ENCODE measurements around the gene CCNYL1.
"Not testable (repeated sequence)": the region's sequence is repeated elsewhere in the genome, so short reads cannot be mapped to it uniquely, and the experiment has no call there.

CCNYL1 gene

DNA sequence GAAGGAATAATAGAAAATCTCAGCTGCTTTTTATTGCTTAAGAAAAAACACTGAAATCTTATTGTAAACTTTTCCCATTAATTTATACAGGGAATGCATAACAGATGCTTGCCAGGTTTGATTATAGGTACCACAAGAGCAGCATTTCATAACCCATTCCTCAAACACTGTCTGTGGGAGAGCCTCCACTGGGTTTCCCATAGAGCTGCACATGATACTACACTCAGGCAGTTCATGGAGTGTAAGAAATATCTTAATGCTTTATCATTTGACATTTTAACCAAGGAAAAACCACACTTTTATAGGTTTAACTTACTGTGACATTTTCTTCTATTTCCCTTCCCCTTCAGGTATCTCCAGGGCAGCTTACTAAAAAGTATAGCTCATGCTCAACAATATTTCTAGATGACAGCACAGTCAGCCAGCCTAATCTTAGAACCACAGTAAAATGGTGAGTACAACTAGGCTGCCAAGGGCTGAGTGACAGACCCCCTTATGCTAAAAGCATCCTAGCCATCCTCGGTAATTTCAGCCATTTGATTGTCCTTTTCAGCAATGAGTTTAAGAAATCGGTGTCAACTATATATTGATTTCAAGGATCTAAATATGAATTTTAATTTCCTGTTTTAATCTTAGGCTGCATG, 22.3 kb downstream of the CCNYL1 start:
- in situ Hi-C loops (cut with HindIII; ENCODE audit: low sequenced_read_pairs): no loop called here

DNA sequence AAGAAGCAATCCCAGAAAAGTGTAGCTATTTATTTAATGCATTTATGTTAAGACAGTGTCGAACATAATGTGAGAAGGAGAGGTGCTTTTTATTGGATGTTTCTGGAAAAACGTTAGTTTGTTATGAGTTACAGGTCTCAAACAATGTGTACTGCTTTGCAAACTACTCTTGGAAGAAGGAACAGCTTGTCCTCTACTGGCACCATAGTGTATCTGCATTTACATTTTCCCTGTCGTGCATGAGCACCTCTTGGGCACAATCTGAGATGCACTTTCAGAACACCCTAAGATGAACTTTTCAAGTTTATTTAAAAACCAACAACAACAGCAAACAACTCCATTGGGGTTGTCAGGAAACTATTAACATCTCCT, 22.8 kb downstream of the CCNYL1 start:
- in situ Hi-C loops (cut with HindIII; ENCODE audit: low sequenced_read_pairs): no loop called here

DNA sequence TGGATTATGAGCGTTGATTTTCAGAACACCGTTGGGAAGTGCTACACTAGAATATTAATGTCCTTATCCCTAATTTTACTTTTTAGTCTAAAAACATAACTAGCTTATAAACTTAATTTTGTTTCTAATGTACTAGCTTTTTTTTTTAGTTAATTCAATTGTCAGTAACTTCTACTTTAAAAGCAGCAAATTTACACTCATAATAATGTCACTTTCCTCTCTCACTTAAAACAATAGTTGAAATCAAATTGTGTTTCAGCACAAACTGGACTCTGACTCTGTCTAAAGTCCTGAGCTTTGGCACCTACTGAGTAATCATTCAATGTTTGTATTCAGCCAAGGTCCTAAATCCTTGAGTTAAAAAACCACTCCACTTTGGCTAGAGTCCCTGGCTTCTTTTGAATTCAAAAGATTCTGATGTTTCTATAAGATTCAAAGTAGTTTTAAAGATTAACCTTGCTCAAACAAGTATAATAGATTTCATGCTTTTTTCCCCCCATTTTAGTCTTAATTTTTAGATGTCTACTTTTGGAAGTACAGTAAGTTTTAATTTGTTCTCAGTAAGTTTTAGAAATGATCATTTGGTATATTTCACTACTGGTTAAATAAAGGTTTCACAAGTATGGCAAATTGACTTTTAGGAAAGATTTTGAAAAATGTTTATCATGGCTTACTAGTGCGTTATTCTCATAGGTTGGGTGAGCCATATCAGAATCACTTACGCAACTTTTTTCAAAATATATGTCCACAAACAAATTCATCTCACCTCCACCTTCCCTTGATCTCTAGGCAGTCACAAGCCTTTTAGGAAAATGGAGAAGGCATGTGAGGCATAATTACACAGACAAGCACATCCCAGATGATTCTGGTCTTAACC, 23.4 kb downstream of the CCNYL1 start:
- in situ Hi-C loops (cut with HindIII; ENCODE audit: low sequenced_read_pairs): no loop called here

DNA sequence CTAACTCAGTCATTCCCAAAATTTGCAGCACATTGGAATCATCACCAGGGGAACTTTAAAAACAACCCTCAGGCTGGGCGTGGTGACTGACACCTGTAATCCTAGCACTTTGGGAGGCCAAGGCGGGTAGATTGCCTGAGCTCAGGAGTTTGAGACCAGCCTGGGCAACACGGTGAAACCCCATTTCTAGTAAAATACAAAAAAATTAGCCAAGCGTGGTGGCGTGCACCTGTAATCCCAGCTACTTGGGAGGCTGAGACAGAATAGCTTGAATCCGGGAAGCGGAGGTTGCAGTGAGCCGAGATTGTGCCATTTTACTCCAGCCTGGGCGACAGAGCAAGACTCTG, 24.0 kb downstream of the CCNYL1 start:
- in situ Hi-C loops (cut with HindIII; ENCODE audit: low sequenced_read_pairs): not testable (repeated sequence)

DNA sequence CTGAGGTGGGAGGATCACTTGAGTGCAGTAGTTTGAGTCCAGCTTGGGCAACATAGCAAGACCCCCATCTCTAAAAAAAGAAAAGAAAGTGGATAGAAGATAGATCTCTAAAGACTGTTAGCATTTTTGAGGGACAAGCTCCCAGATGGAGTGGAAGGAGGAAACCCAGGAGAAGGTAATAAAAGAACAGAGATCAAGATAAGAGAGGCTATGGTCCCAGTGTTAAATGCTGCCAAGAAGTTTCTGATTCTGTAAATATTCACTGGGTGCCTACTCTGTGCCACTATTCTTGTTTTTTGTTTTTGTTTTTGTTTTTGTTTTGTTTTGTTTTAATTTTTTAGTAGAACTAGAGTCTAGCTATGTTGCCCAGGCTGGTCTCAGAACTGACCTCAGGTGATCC, 32.1 kb downstream of the CCNYL1 start:
- in situ Hi-C loops (cut with HindIII; ENCODE audit: low sequenced_read_pairs): no loop called here

DNA sequence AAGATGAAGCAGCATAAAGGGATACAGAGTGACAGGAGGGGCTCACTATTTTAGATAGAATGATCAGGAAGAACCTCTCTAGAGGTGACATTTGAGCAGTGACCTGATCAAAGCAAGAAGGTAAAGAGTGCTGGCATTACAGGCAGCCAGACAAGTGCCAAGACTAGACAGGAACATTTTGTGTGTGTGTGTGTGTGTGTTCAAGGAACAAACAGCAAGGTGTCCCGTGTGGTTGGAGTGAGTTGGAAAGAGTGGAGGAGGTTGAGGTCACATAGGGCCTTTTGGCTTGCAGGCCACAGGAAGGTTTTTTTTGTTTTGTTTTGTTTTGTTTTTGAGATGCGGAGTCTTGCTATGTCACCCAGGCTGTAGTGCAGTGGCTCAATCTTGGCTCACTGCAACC, 32.6 kb downstream of the CCNYL1 start:
- in situ Hi-C loops (cut with HindIII; ENCODE audit: low sequenced_read_pairs): no loop called here

DNA sequence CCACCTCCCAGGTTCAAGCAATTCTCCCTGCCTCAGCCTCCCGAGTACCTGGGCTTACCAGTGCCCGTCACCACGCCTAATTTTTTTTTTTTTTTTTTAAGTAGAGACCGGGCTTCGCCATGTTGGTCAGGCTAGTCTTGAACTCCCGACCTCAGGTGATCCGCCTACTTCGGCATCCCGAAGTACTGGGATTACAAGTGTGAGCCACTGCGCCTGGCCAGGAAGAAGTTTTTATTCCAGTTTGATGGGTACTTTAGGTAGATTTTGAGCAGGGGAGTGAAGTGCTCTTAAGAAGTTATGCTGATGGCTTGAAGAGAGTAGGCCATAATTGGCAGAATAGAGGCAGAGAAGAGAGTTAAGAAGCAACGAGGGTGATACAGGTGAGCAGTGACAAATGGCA, 33.0 kb downstream of the CCNYL1 start:
- in situ Hi-C loops (cut with HindIII; ENCODE audit: low sequenced_read_pairs): no loop called here

DNA sequence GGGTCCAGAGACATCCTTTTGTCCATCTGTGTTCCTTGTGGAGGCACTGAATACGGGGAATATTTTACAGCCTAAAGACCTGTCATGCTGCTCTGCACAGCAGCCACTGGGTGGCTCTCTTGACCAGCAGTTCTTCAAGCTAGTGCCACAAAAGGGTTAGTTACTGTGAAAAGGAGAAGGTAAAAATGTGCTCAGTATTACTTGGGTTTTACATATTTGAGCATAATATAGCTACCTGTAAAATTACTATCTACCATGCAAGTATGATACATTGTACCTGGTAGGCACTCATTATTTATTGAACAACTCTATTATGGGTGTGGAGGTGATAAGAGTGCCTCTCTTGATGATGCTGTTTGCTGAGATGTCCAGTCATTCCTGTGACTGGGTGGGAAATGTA, 34.7 kb downstream of the CCNYL1 start:
- in situ Hi-C loops (cut with HindIII; ENCODE audit: low sequenced_read_pairs): no loop called here

DNA sequence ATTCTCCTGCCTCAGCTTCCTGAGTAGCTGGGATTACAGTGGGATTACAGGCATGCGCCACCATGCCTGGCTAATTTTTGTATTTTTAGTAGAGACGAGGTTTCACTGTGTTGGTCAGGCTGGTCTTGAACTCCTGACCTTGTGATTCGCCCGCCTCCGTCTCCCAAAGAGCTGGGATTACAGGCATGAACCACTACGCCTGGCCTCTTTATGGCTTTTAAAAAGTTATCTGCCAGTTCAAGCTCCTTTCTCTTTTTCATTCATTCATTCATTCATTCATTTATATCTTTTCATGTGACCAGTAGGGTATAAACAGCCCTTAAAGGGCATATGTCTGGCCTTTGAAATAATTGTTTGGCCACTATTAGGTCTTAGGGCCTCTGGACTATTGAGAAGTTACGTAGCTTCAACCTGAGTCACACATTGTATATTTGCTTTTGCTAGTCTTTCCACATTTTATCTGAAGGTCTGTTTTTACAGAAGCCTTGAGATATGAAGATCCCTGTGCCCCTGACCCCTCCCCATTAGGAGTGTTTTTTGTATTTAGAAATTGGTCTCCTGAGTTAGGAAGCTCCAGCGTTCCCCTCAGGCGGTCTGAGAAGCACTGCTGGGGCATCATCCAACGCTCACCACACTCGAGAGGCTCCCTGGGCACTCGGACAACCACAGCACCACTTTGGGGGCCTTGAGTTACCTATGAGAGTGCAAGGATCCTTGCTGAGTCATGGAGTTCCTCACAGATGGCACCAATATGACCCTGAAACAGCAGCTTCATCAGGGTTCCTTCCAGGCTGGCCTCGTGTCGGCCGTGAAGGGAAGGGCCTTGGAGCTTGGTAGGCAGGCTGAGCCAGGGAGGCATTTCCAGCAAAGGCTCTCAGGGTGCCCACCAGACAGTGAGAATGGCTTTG, 36.5 kb downstream of the CCNYL1 start:
- in situ Hi-C loops (cut with HindIII; ENCODE audit: low sequenced_read_pairs): no loop called here

DNA sequence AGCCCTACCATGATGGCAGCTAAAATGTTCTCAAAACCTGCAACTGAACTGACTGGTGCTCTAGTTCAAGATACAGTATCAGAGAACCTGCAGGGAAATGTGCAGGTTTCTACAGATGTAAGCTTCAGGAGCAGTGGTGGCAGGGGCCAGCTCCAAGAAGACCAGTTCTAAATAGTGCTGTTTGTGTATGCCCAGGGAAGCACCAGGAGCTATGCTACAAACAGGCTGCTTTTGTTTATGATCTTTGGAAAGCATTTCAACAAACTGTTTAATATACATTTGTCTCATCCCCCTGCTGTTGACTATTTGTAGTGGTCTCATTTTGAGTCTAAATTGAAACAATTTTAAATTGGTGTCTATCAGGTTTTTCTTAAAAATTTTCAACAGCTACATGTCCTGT, 37.6 kb downstream of the CCNYL1 start:
- in situ Hi-C loops (cut with HindIII; ENCODE audit: low sequenced_read_pairs): no loop called here

DNA sequence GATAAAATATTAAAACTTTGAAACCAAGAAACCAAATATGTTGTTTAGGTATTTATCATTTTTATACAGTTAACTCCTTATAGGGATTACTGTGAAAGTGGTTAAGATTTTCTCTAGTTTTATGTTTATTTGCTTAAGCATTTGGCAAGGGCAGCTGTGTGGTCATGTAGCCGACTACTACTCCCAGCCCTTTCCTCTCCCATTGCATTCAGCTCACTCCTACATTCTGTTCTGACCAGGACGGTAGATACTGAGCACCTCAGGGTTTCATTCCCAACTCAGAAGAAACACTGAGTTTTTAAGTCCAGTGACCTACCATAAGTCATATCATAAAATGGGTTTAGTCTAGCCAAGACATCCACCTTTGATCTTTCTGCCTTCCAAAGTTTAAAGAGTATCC, 38.4 kb downstream of the CCNYL1 start:
- in situ Hi-C loops (cut with HindIII; ENCODE audit: low sequenced_read_pairs): loop anchor here (25.0 kb wide), 1 partner anchor 312 kb away; no protein-coding TSS in a partner anchor

DNA sequence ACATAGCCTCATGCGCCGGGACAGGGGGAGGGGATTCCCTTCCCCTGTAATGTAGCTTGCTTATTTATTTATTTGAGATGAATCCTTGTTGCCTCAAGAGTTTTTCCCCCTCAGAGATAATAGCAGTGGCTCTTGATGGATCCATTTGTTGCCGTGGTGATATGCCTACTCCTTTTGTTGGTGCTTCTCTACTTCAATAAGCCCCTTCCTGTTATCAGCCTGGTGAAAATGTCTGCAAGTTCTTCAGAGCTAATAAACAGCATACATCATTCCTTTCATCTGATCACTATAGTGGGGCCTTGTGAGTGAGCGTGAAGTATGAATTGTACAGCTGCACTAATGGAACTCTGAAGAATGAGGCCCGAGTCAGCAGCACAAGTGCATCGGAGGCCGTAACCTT, 38.9 kb downstream of the CCNYL1 start:
- in situ Hi-C loops (cut with HindIII; ENCODE audit: low sequenced_read_pairs): loop anchor here (25.0 kb wide), 1 partner anchor 312 kb away; no protein-coding TSS in a partner anchor

DNA sequence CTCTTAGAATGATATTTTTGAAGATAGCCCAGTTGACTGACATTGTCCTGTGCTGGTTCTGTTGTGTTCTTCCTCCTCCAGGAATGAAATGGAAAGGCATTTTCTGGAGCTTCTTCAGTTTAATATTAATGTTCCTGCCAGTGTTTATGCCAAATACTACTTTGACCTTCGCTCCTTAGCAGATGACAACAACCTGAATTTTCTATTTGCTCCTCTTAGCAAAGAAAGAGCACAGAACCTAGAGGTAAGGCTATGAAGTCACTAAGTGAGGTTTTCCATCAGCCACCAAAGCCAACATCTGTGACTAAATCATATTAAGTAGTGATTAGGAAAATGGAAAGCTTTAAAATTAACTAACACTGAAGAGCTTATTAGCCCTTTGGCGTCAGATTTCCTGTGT, 39.4 kb downstream of the CCNYL1 start:
- in situ Hi-C loops (cut with HindIII; ENCODE audit: low sequenced_read_pairs): loop anchor here (25.0 kb wide), 1 partner anchor 311 kb away; no protein-coding TSS in a partner anchor

DNA sequence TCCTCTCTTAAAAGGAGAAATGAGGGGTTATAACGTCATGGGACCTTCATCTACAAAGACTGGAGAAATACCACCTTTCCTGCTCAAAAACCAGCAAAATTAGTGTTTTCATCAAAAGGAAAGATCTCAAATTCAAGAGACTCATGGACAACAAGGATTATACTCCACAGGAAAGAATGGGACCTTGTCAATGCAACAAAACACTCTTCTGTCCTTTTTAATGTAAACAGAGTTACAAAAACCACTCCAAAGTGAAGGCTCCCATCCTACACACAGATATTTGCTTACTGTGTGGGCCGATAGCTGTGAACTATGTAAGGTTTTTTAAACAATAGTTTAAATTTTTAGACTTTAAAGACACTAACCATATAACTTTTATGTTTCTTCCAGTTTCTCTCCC, 42.2 kb downstream of the CCNYL1 start:
- in situ Hi-C loops (cut with HindIII; ENCODE audit: low sequenced_read_pairs): loop anchor here (25.0 kb wide), 1 partner anchor 309 kb away; no protein-coding TSS in a partner anchor

DNA sequence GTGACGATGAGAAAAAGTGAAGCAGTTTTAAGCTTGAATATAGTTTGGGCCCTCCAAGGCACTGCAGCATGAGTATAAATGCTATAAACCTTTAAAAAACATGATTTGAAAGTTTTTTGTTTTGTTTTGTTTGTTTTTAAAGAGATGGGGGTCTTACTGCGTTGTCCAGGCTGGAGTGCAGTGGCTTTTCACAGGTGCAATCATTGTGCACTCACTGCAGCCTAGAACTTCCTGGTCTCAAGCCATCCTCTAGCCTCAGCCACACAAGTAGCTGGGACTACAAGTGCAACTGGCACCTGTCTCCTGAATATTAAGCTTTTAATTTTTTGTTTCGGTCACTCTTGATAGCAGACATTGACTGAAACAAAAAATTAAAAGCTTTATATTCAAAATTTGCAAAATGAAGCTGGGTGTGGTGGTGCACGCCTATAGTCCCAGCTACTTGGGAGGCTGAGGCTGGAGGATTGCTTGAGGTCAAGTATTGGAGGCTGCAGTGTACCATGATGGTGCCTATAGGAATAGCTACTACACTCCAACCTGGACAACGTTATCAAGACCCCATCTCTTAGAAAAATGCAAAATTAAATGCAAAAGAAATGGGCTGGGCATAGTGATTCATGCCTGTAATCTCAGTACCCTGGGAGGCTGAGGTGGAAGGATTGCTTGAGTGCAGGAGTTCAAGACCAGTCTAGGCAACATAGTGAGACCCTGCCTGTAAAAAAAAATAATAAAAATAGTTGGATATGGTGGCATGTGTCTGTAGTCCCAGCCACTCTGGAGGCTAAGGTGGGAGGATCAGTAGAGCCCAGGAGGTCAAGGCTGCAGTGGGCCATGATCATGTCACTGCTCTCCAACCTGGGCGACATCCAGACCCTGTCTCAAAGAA, 43.3 kb downstream of the CCNYL1 start:
- in situ Hi-C loops (cut with HindIII; ENCODE audit: low sequenced_read_pairs): loop anchor here (25.0 kb wide), 1 partner anchor 308 kb away; no protein-coding TSS in a partner anchor

DNA sequence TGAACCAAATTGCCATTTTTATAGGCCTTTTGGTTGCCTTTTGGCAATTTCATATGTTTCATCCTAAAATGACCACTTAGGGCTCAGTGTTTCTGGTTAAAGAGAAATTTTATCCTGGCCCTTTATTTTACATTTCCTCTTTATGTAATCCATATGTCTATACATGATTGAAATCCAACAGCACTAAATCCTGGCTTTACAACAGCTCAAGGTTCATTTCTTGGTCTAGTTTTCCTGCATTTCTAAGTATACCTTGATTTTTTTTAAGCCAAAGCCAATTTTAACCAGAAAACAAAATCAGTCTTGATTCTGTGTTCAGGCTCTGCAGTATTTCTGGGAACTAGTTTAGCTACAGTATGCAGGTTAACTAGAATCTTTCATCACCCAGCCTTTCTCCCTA, 46.6 kb downstream of the CCNYL1 start:
- in situ Hi-C loops (cut with HindIII; ENCODE audit: low sequenced_read_pairs): loop anchor here (25.0 kb wide), 1 partner anchor 304 kb away; no protein-coding TSS in a partner anchor

DNA sequence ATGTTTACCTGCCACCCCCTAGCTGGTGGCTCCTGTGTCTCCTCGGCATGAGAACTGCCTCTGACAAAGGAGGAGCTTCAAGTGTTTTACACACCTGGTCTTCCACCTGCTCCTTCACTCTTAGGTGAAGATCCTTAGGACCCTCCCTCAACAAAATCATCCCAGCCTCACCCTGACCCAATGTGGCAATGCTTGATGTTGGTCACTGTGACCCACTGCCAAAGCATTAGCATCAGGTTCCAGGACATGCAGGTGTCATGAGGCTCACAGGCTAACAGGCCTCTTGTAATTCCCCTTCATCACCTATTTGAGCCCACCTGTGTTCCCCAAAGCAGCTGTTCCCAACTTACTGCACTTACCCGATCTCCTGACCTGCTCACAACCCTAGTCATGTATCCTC, 48.5 kb downstream of the CCNYL1 start:
- in situ Hi-C loops (cut with HindIII; ENCODE audit: low sequenced_read_pairs): loop anchor here (25.0 kb wide), 1 partner anchor 302 kb away; no protein-coding TSS in a partner anchor

DNA sequence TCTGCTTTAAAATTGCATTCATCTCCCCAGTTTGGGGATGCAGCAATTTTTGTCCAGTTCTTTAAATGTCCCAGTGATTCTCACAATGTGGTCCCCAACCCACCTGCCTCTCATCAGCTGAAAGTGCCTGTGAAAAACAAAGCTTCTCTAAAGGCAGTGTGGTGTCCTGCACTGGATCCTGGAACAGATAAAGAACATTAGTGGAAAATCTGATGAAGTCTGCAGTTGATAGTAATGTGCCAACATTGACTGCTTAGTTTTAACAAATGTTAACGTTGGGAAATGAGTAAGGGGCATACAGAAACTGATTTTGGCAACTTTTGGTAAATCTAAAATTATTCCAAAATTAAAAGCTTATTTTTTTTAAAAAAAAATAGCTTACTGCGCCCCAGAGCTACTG, 49.0 kb downstream of the CCNYL1 start:
- in situ Hi-C loops (cut with HindIII; ENCODE audit: low sequenced_read_pairs): loop anchor here (25.0 kb wide), 1 partner anchor 302 kb away; no protein-coding TSS in a partner anchor

DNA sequence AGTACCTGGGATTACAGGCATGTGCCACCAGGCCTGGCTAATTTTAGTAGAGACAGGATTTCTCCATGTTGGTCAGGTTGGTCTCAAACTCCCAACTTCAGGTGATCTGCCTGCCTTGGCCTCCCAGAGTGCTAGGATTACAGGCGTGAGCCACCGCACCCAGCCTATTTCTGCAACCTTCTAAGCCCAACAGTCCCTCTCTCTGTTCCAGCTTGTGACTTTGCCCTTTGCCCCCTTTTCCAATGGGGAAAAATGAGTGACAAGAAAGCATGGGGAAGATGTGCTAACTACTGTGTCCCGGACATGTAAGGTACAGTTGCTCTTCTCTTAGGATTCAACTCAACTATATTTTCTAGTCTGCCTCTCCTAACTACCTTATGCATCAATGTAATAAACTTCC, 50.0 kb downstream of the CCNYL1 start:
- in situ Hi-C loops (cut with HindIII; ENCODE audit: low sequenced_read_pairs): loop anchor here (25.0 kb wide), 1 partner anchor 301 kb away; no protein-coding TSS in a partner anchor

DNA sequence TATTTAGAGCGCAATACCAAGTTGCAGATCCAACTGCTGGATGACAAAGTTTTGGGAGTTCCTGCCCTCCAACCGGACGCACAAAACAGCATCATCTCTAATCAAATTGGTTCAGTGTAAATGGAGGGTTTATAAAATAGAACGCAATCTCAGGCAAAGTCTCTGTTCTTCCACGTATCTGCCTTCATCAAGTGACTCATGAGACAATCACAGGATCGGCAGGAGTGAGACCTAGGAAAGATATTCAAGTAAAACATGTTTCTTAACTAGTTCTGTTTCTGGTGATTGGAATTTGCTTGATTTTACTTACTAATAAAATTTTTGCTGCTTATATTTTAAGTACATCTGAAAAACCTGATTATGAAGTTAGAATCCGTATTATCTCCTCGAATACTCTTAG, 50.7 kb downstream of the CCNYL1 start:
- in situ Hi-C loops (cut with HindIII; ENCODE audit: low sequenced_read_pairs): loop anchor here (25.0 kb wide), 1 partner anchor 300 kb away; no protein-coding TSS in a partner anchor
